Erythroblast (primary cell): ENCODE data around the gene UNC13D.

Source experiments
- GATA1 ChIP-seq: IDR thresholded peaks from 2 replicates; pipeline ENCODE4 v1.6.1; 2011; ENCODE audit warnings: low read depth, mild to moderate bottlenecking, control low read depth, low read length, moderate library complexity
- POLR2A ChIP-seq: IDR thresholded peaks from 2 replicates; pipeline ENCODE4 v1.6.1; 2011; ENCODE audit warnings: mild to moderate bottlenecking, low read length

GRCh38 chr17:75874323-75875181 lies 30.3 kb upstream of the UNC13D start:
- TF ChIP-seq POLR2A (no peak), GATA1 (no peak)
